Breast epithelium (tissue), 4 donors: Measurements from ENCODE around the gene LRRC59. TPM values are rescaled to one million over a fixed set of nuclear protein-coding genes. Genes with fewer than 3 reads are reported as not detected.

Source experiments
- DNase-seq, 2 donors: peaks; one replicate each; pipeline ENCODE4 v3.0.0-alpha.2; 2019; ENCODE audit warnings: low spot score in 2 of 2
- H3K27ac ChIP-seq, 2 donors: fragments of 200-600 bp; sonication (generic) in 1 of 2; one replicate each; pipeline ENCODE4 v1.5.1; 2016 to 2019; ENCODE audit warnings: mild to moderate bottlenecking in 1 of 2
- H3K27me3 ChIP-seq, 2 donors: fragments of 200-600 bp; sonication (generic) in 1 of 2; one replicate each; pipeline versions ENCODE4 v1.5.1 to v1.6.0; 2017 to 2019; ENCODE audit warnings: control low read depth in 1 of 2, mild to moderate bottlenecking in 1 of 2
- H3K36me3 ChIP-seq: fragments of 200-600 bp; one replicate; pipeline ENCODE4 v1.5.1; 2019
- H3K4me1 ChIP-seq, 2 donors: fragments of 200-600 bp; sonication (generic); one replicate each; pipeline ENCODE4 v1.5.1; 2016 to 2019; ENCODE audit warnings: control low read depth in 1 of 2
- H3K4me3 ChIP-seq, 3 donors: fragments of 200-600 bp; sonication (generic); 1 replicate in 2 of 3; 2 replicates in 1 of 3; pipeline ENCODE4 v1.5.1; 2016 to 2019; ENCODE audit warnings: mild to moderate bottlenecking in 3 of 3, moderate library complexity in 2 of 3
- H3K9me3 ChIP-seq, 2 donors: fragments of 200-600 bp; sonication (generic) in 1 of 2; one replicate each; pipeline ENCODE4 v1.5.1; 2016 to 2019; ENCODE audit warnings: control low read depth in 1 of 2
- POLR2A ChIP-seq: fragments of 450-650 bp; IDR thresholded peaks from one replicate; pipeline ENCODE4 v1.6.1; 2016; ENCODE audit warnings: antibody characterized with exemption, mild to moderate bottlenecking, moderate library complexity
- POLR2AphosphoS5 ChIP-seq, 3 donors: sonication (generic); formaldehyde crosslinking; IDR thresholded peaks; one replicate each; pipeline ENCODE4 v1.6.1; 2017; ENCODE audit warnings: antibody characterized with exemption in 3 of 3
- intact Hi-C: fragments of 100-400 bp; cut with DNase I; formaldehyde crosslinking; loops from one replicate; pipeline ENCODE4 v1.15.1; 2023; ENCODE audit warnings: low total_unique reads
- total RNA-seq, 3 donors: library from RNA; depleted of rRNA; stranded (reverse); fragments of >200 nt; gene quantifications; one replicate each; pipeline ENCODE4 v1.1.0, GENCODE V29; 2016
- TF ChIP-seq, protein P1 (sequence below), 3 donors: fragments of 450-650 bp; IDR thresholded peaks; one replicate each; pipeline ENCODE4 v1.5.1; 2016 to 2017; ENCODE audit warnings: antibody characterized with exemption in 3 of 3, mild to moderate bottlenecking in 3 of 3, moderate library complexity in 3 of 3

LRRC59 gene
- total RNA-seq, 3 donors from 2014 or later = 42.1 to 72.8 (median 54.0) TPM

DNA sequence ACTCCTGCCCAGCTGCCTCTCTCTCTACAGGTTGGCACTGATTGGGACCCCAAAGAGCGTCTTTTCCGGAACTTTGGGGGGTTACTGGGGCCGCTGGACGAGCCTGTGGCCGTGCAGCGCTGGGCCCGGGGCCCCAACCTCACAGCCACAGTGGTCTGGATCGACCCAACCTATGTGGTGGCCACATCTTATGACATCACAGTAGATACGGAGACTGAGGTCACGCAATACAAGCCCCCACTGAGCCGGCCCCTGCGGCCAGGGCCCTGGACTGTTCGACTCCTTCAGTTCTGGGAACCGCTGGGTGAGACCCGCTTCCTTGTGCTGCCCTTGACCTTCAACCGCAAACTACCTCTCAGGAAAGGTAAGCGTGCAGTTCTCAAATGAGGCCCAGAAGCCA is 39.1 kb downstream of the LRRC59 start:
- Histone ChIP-seq H3K9me3 (no peaks in the 10 kb centered on the region), H3K36me3 (peaks cover 5% of the 10 kb centered on the region), H3K27me3 (no peaks in the 10 kb centered on the region), H3K4me3 (no peak overlapping the region), H3K4me1 (no peaks in the 10 kb centered on the region), H3K27ac (no peak overlapping the region)
- DNase-seq = no peak
- intact Hi-C loops = no loop called here
- no peak for TF ChIP-seq POLR2AphosphoS5 (IDR thresholded peaks at IDR 0.05)
- TF ChIP-seq, protein P1, sequence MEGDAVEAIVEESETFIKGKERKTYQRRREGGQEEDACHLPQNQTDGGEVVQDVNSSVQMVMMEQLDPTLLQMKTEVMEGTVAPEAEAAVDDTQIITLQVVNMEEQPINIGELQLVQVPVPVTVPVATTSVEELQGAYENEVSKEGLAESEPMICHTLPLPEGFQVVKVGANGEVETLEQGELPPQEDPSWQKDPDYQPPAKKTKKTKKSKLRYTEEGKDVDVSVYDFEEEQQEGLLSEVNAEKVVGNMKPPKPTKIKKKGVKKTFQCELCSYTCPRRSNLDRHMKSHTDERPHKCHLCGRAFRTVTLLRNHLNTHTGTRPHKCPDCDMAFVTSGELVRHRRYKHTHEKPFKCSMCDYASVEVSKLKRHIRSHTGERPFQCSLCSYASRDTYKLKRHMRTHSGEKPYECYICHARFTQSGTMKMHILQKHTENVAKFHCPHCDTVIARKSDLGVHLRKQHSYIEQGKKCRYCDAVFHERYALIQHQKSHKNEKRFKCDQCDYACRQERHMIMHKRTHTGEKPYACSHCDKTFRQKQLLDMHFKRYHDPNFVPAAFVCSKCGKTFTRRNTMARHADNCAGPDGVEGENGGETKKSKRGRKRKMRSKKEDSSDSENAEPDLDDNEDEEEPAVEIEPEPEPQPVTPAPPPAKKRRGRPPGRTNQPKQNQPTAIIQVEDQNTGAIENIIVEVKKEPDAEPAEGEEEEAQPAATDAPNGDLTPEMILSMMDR (IDR thresholded peaks at IDR 0.05) = no peak
- no peak for TF ChIP-seq POLR2A

DNA sequence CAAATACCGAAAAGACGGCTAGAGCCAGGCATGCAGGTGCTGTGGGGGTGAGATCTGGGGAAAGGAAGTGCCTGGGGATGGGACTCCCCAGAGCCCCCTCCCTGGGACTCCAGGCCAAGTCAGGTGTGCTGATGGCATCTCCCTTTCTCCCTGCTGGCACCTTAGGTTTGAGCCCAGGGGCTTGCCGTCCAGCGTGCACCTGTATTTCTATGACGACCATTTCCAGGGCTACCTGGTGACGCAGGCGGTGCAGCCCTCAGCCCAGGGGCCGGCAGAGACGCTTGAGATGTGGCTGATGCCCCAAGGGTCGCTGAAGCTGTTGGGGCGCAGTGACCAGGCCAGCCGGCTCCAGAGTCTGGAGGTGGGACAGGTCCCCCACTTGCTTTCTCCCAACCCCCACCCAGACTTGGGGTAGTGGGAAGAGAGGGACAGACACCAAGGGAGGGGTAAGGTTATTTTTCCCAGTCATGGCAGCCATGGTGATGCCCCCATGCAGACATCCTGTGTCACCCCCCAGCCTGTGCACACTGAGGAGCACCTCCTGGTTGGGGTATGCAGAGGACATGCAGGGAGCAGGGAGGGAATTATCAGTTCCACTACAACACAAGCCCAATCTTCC is 40.3 kb downstream of the LRRC59 start:
- Histone ChIP-seq H3K4me1 (no peaks in the 10 kb centered on the region), H3K9me3 (no peaks in the 10 kb centered on the region), H3K27me3 (no peaks in the 10 kb centered on the region), H3K4me3 (no peak overlapping the region), H3K36me3 (peaks cover 5% of the 10 kb centered on the region), H3K27ac (no peak overlapping the region)
- TF ChIP-seq POLR2AphosphoS5 (IDR thresholded peaks at IDR 0.05) (no peak), POLR2A (no peak)
- TF ChIP-seq, protein P1 (IDR thresholded peaks at IDR 0.05) = no peak
- intact Hi-C loops = no loop called here
- no peak for DNase-seq

DNA sequence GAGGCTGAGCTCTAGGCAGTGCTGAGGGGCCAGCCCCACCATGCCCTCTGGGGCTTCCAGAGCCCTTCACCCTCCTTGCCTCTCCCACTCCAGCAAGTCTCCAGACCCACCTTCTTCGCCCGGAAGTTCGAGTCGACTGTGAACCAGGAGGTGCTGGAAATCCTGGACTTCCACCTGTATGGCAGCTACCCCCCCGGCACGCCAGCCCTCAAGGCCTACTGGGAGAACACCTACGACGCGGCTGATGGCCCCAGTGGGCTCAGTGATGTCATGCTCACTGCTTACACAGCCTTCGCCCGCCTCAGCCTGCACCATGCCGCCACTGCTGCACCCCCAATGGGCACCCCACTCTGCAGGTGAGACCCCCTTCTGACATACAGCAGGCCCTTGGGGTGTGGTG is 40.9 kb downstream of the LRRC59 start:
- H3K27ac ChIP-seq = no peak overlapping the region
- TF ChIP-seq POLR2A (no peak), POLR2AphosphoS5 (IDR thresholded peaks at IDR 0.05) (no peak)
- TF ChIP-seq, protein P1 (IDR thresholded peaks at IDR 0.05) = no peak
- intact Hi-C loops = no loop called here
- no peak overlapping the region for H3K4me3 ChIP-seq
- H3K9me3 ChIP-seq = no peaks in the 10 kb centered on the region
- H3K27me3 ChIP-seq = no peaks in the 10 kb centered on the region
- no peaks in the 10 kb centered on the region for H3K4me1 ChIP-seq
- DNase-seq = no peak
- peaks cover 5% of the 10 kb centered on the region for H3K36me3 ChIP-seq

DNA sequence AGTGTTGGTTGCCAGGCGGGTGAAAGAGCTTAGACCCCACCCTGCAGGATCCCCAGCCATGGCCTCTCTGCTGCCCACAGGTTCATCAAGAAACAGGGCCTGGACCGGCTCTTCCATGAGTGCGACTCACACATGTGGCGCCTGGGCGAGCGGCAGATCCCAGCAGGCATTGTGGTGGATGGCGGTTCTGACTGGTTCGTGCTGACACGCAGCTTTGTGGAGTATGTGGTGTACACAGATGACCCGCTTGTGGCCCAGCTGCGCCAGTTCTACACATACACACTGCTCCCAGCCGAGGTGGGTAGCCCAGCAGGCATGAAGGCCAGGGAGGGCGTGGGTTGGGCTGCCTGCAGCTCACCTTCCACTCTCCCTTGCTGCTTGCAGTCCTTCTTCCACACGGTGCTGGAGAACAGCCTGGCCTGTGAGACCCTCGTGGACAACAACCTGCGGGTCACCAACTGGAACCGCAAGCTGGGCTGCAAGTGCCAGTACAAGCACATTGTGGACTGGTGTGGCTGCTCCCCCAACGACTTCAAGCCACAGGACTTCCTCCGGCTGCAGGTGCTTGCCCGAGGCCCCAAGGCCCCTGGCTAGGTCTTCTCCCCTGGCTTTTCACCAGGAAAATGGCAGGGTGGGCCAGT is 41.5 kb downstream of the LRRC59 start:
- no peaks in the 10 kb centered on the region for H3K9me3 ChIP-seq
- no peak for DNase-seq
- no peaks in the 10 kb centered on the region for H3K27me3 ChIP-seq
- no peak overlapping the region for H3K4me3 ChIP-seq
- TF ChIP-seq POLR2AphosphoS5 (IDR thresholded peaks at IDR 0.05) = no peak
- H3K4me1 ChIP-seq = no peaks in the 10 kb centered on the region
- no peak overlapping the region for H3K27ac ChIP-seq
- H3K36me3 ChIP-seq = peaks cover 5% of the 10 kb centered on the region
- intact Hi-C loops = no loop called here

DNA sequence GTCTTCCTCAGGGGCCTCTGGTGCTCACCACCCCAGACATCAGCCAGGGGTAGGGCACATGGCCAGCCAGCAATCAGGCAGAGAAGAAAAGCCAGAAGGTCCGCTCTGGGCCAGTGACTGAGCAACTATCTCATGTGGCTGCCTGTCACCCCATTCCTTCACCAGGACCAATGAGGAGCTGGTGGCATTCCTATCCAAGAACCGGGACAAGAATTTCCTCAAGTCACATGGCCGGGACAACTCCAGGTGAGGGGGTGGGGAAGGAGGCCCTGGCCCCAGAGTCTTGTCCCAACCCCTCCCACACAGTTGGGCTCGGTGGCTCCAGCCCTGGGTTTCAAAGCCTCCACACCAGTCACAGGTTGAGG is 42.0 kb downstream of the LRRC59 start:
- no peaks in the 10 kb centered on the region for H3K9me3 ChIP-seq
- H3K4me3 ChIP-seq = no peak overlapping the region
- TF ChIP-seq POLR2AphosphoS5 (IDR thresholded peaks at IDR 0.05) (no peak), POLR2A (no peak)
- TF ChIP-seq, protein P1 (IDR thresholded peaks at IDR 0.05) = no peak
- no peaks in the 10 kb centered on the region for H3K4me1 ChIP-seq
- no peak overlapping the region for H3K27ac ChIP-seq
- no peaks in the 10 kb centered on the region for H3K27me3 ChIP-seq
- H3K36me3 ChIP-seq = peaks cover 5% of the 10 kb centered on the region
- intact Hi-C loops = no loop called here
- no peak for DNase-seq
